HG03280 (cell line): ENCODE data around the gene CRACR2B.
A peak's percentile ranks its signal among the peaks of the same experiment; 100 is the strongest.

ENCODE experiments used
- ATAC-seq: cut with Tn5 transposase; IDR thresholded peaks from one replicate; pipeline ENCODE4 v1.9.1; 2021; ENCODE audit warnings: mild to moderate bottlenecking, moderate library complexity; ENCODE audit not compliant: unreplicated experiment

CRACR2B gene

GRCh38 chr11:794766-795633, 32.7 kb upstream of the CRACR2B start:
- no peak for ATAC-seq

- peak; percentile 24 for ATAC-seq
Measured at GRCh38 chr11:795634-796564, 31.8 kb upstream of the CRACR2B start.

DNA sequence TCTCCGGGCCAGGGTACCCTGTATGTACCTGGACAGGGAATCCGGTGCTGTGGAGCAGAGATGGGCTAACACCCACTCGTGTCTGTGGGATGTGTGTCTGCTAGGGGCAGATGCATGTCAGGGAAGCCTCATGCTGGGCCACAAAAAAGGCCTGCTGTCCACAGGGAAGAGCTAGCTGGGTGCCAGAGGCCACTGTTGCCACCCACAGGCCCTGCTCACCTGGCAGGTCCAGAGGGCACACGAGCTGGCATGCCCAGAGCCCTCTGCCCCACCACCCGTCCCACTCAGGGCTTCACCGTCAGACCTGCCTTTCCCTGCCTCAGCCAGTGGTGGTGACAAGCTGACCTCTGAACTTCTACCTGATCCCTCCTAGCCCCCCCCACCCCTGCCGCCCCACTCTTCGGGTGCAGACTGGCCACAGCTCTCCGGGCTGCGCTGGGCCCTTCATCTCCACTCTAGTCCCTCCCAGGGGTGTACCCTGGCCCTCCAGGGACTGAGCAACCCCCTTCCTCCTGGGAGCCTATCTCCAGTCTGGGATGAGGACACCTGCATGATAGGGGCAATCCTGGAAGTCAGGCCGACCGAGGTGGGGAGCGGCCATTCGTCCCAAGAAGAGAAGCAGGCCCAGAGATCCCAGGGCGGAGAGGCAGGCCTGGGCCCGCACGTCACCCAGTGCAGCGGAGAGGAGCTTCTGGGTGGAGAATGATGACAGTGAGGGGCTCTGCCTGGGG, 31.0 kb upstream of the CRACR2B start:
- no peak for ATAC-seq

- peak; percentile 39 for ATAC-seq
Measured at GRCh38 chr11:797296-798092, 30.2 kb upstream of the CRACR2B start.

GRCh38 chr11:798093-798713, 29.5 kb upstream of the CRACR2B start, which contains the start of gene SLC25A22:
SLC25A22 (minus strand) TSS chr11:798281; CDS start chr11:795006, 3,275 bp downstream.
- ATAC-seq, result peak; percentile 60

- ATAC-seq, result no peak
Measured at GRCh38 chr11:799641-800316, 27.9 kb upstream of the CRACR2B start.

GRCh38 chr11:800473-800872, 27.2 kb upstream of the CRACR2B start:
- no peak for ATAC-seq

DNA sequence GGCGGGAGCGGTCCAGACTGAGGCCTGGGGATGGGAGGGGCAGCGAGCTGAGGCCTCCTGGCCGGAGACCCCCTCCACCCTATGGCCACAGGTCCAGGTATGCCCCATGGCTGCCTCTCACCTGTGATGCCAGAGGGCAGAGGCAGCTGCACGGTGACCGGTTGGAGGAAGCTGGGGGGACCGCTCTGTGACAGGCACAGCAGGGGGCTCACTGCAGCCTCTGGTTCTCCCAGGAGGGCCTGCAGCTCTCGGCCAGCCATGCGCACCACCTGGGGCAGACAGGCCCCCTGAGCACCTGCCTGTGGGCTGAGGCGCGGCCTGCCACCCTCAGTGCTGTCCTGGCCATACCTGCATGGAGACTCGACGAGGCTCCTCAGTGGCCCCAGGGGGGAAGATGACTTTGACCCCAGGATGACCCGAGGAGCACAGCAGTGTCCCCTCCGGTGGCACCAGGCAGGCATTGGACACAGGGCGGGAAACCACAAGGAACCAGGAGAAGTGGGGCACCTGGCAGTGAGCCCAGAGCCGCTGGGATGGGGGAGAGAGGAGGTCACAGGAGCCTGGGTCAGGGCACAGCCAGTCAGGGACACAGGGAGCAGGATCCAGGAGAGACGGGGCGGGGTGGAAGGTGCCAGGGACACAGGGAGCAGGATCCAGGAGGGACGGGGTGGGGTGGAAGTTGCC, 26.5 kb upstream of the CRACR2B start:
- no peak for ATAC-seq

- ATAC-seq, result no peak
Measured at GRCh38 chr11:802018-802617, 25.6 kb upstream of the CRACR2B start.

- no peak for ATAC-seq
Measured at GRCh38 chr11:802693-803466, 24.8 kb upstream of the CRACR2B start.

GRCh38 chr11:803467-803742, 24.3 kb upstream of the CRACR2B start:
- ATAC-seq, result no peak

DNA sequence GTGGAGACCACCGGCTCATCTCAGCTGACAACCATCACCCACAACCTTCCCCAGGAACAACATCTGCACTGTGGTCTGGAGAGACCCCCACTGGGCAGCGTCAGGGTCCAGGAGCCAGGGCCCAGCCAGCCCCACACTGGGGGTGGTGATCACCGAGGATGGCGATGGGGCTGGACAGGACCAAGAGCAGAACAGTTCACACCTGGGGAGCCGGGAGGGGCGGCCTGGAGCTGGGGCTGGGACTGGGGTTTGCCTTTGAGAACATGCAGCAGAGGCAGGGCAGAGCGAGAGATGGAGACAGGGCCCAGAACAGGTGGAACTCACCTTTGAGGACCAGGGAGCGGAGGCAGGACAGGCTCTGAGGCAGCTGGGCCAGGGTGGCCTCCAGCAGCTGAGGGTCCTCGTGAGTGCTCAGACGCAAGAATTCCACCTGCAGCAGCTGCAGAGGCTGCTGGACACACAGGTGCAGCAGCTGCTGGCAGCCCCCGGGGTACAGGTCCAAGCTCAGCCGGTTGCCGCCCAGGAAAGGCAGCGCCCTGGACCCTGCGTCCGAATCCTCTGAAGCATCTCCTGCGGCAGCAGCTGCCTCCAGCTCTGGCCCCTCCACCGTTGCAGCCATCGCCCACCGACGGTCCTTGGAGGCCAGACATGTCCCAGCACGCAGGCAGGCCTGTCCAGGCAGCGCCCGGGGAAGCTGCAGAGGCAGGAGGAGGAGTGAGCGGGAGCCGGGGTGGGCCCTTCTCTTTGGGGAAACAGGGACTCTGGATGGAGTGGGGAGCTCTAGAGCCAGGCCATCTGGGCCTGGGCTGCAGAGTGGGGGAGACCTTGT, 23.7 kb upstream of the CRACR2B start:
- no peak for ATAC-seq

GRCh38 chr11:804599-804964, 23.1 kb upstream of the CRACR2B start:
- no peak for ATAC-seq

DNA sequence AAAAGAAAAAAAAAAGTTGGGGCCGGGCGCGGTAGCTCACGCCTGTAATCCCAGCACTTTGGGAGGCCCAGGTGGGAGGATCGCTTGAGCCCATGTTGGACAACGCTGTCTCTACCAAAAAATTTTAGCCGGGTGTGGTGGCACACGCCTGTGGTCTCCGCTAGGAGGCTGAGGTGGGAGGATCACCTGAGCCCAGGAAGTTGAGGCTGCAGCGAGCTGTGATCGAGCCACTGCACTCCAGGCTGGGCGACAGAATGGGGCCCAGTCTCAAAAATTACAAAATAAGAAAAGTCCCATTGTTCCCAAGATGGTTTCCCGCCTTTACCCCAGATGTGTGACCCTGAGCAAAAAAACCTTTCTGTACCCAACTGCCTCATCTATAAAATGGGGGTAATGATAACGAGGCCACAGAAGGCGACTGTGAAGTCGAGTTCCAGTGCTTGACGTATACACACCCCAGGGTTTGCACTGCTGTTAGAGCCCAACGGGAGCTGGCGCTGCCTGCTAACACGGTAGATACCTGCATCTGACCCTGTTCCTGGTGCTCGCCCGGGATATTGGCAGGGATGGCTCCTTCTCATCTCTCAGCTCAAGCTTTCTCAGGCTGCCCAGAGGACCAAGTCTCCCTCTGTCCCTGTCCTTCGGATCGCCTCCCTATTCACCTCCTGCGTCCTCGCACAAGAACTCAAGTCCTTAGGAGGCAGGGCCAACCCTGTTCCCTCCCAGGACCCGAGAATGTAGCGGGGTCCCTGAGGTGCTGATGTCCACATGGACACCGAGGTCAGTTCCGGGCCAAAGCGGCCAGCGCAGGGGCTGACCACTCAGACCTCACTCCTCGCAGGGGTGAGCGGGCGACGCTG, 19.1 kb upstream of the CRACR2B start:
- no peak for ATAC-seq

- peak; percentile 72 for ATAC-seq
Measured at GRCh38 chr11:809287-810039, 18.3 kb upstream of the CRACR2B start, which contains the start of gene RPLP2. RPLP2 (plus strand) TSS chr11:809967; CDS start chr11:810235, 268 bp downstream.
